IMR-90 (cell line): ENCODE data around the gene SMAD4. TPM values are rescaled to one million over a fixed set of nuclear protein-coding genes. Genes with fewer than 3 reads are reported as not detected.

ENCODE experiments used
- ATAC-seq: fragments of 200-7000 bp; cut with Tn5 transposase; 2 replicates; pipeline ENCODE4 v1.9.1; 2020; ENCODE audit warnings: low read depth, mild to moderate bottlenecking, moderate library complexity
- BruUV-seq: library from RNA; stranded (reverse); fragments of 400-500 nt; replicated peaks from 2 replicates; lab custom pipeline; 2021; lab: Mats Ljungman, UMichigan
- CTCF ChIA-PET: fragments of 300-600 bp; formaldehyde crosslinking; extraction: SDS; loops from one replicate; lab custom pipeline; 2021; ENCODE audit warnings: antibody characterized with exemption; lab: Yijun Ruan, JAX
- POLR2A ChIA-PET: fragments of 300-600 bp; sonication (Branson Sonifier 250); formaldehyde crosslinking; loops from one replicate; lab custom pipeline; 2022; ENCODE audit warnings: antibody characterized with exemption; ENCODE audit not compliant: unreplicated experiment; lab: Charles Lee
- DNase-seq: peaks from one replicate; pipeline ENCODE4 v3.0.0; 2013
- H2AFZ ChIP-seq: replicated peaks from 2 replicates; pipeline ENCODE3; 2013; ENCODE audit warnings: low read length, mild to moderate bottlenecking; ENCODE audit not compliant: poor library complexity
- H2AK5ac ChIP-seq: 2 replicates; pipeline ENCODE4 v1.6.1; 2013; ENCODE audit warnings: low read depth, low read length, inconsistent platforms
- H2AK9ac ChIP-seq: replicated peaks from 2 replicates; pipeline ENCODE3; 2013; ENCODE audit warnings: mild to moderate bottlenecking, low read depth, low read length, moderate library complexity; ENCODE audit not compliant: poor library complexity
- H2BK120ac ChIP-seq: 2 replicates; pipeline ENCODE4 v1.6.1; 2013; ENCODE audit warnings: low read depth, low read length, inconsistent platforms
- H2BK15ac ChIP-seq: 3 replicates; pipeline ENCODE4 v1.6.1; 2013; ENCODE audit warnings: low read depth, low read length, inconsistent platforms
- H2BK20ac ChIP-seq: 2 replicates; pipeline ENCODE4 v1.6.1; 2013; ENCODE audit warnings: low read depth, mild to moderate bottlenecking, inconsistent platforms, low read length, moderate library complexity
- H2BK5ac ChIP-seq: 2 replicates; pipeline ENCODE4 v1.6.1; 2013; ENCODE audit warnings: mild to moderate bottlenecking, low read depth, low read length, inconsistent platforms; ENCODE audit not compliant: poor library complexity, severe bottlenecking
- H3K14ac ChIP-seq: replicated peaks from 2 replicates; pipeline ENCODE4 v1.6.1; 2013; ENCODE audit warnings: low read depth, low read length, inconsistent platforms
- H3K18ac ChIP-seq: 2 replicates; pipeline ENCODE4 v1.6.1; 2013; ENCODE audit warnings: low read depth, low read length, control low read depth
- H3K23ac ChIP-seq: 2 replicates; pipeline ENCODE4 v1.6.1; 2013; ENCODE audit warnings: low read depth, low read length, inconsistent platforms
- H3K27ac ChIP-seq: 2 replicates; pipeline ENCODE4 v1.5.1; 2013; ENCODE audit warnings: mild to moderate bottlenecking, control low read depth, low read length; ENCODE audit not compliant: insufficient read depth
- H3K27me3 ChIP-seq: 2 replicates; pipeline ENCODE4 v1.6.1; 2013; ENCODE audit warnings: low read length; ENCODE audit not compliant: control insufficient read depth, insufficient read depth
- H3K36me3 ChIP-seq: 2 replicates; pipeline ENCODE4 v1.6.1; 2013; ENCODE audit warnings: low read length, mixed read lengths; ENCODE audit not compliant: control insufficient read depth, insufficient read depth
- H3K4ac ChIP-seq: 2 replicates; pipeline ENCODE4 v1.6.1; 2013; ENCODE audit warnings: low read depth, low read length, inconsistent platforms
- H3K4me1 ChIP-seq: 2 replicates; pipeline ENCODE4 v1.6.1; 2013; ENCODE audit warnings: low read length, mixed read lengths; ENCODE audit not compliant: control insufficient read depth, insufficient read depth
- H3K4me2 ChIP-seq: 2 replicates; pipeline ENCODE4 v1.6.1; 2013; ENCODE audit warnings: low read depth, mild to moderate bottlenecking, control low read depth, low read length, moderate library complexity
- H3K4me3 ChIP-seq: 2 replicates; pipeline ENCODE4 v1.5.1; 2013; ENCODE audit warnings: low read depth, mild to moderate bottlenecking, control low read depth, low read length, moderate library complexity; ENCODE audit not compliant: insufficient read depth
- H3K56ac ChIP-seq: 2 replicates; pipeline ENCODE4 v1.6.1; 2013; ENCODE audit warnings: low read length, inconsistent platforms; ENCODE audit not compliant: insufficient read depth; ENCODE audit errors: extremely low read depth
- H3K79me1 ChIP-seq, 2 experiments: 2 replicates each; pipeline ENCODE4 v1.6.1; 2013; ENCODE audit warnings: low read length in 2 of 2, inconsistent platforms in 1 of 2, low read depth in 1 of 2
- H3K9ac ChIP-seq: 2 replicates; pipeline ENCODE4 v1.6.1; 2013; ENCODE audit warnings: low read depth, low read length, control low read depth
- H3K9me1 ChIP-seq: 2 replicates; pipeline ENCODE4 v1.6.1; 2013; ENCODE audit warnings: low read length, inconsistent platforms; ENCODE audit not compliant: insufficient read depth
- H3K9me3 ChIP-seq: 2 replicates; pipeline ENCODE4 v1.6.1; 2013; ENCODE audit warnings: low read length; ENCODE audit not compliant: control insufficient read depth, insufficient read depth
- H4K20me1 ChIP-seq: 2 replicates; pipeline ENCODE4 v1.6.1; 2013; ENCODE audit warnings: low read length, inconsistent platforms; ENCODE audit not compliant: insufficient read depth
- H4K5ac ChIP-seq: 2 replicates; pipeline ENCODE4 v1.6.1; 2013; ENCODE audit warnings: mild to moderate bottlenecking, low read depth, low read length, control low read depth
- H4K8ac ChIP-seq, 2 experiments: 2 replicates each; pipeline ENCODE4 v1.6.1; 2013; ENCODE audit warnings: low read depth in 2 of 2, low read length in 2 of 2, control low read depth in 1 of 2, inconsistent platforms in 1 of 2
- H4K91ac ChIP-seq: 2 replicates; pipeline ENCODE4 v1.6.1; 2013; ENCODE audit warnings: low read depth, low read length, inconsistent platforms; ENCODE audit not compliant: insufficient read depth
- BHLHE40 ChIP-seq: fragments of 150-350 bp; IDR thresholded peaks from 2 replicates; pipeline ENCODE4 v1.6.1; 2016; ENCODE audit warnings: mild to moderate bottlenecking, low read depth, low read length
- CEBPB ChIP-seq: IDR thresholded peaks from 2 replicates; pipeline ENCODE4 v1.6.1; 2012; ENCODE audit warnings: low read depth, low read length, improper control_type of control experiment
- CHD1 ChIP-seq: IDR thresholded peaks from 2 replicates; pipeline ENCODE4 v1.6.1; 2012; ENCODE audit warnings: low read depth, low read length, improper control_type of control experiment
- CTCF ChIP-seq: conservative IDR thresholded peaks from 2 replicates; pipeline ENCODE4 v1.5.1; 2012; ENCODE audit warnings: mild to moderate bottlenecking, low read depth, low read length, improper control_type of control experiment
- FOS ChIP-seq: fragments of 150-350 bp; IDR thresholded peaks from 2 replicates; pipeline ENCODE4 v1.6.1; 2016; ENCODE audit warnings: low read depth, low read length
- MAFK ChIP-seq: IDR thresholded peaks from 2 replicates; pipeline ENCODE4 v1.6.1; 2012; ENCODE audit warnings: low read depth, low read length, improper control_type of control experiment
- MXI1 ChIP-seq: IDR thresholded peaks from 2 replicates; pipeline ENCODE4 v1.6.1; 2012; ENCODE audit warnings: low read depth, mild to moderate bottlenecking, low read length, moderate library complexity, borderline replicate concordance
- NFE2L2 ChIP-seq: fragments of 150-350 bp; IDR thresholded peaks from 2 replicates; pipeline ENCODE4 v1.6.1; 2016; ENCODE audit warnings: low read depth, mild to moderate bottlenecking, low read length
- POLR2A ChIP-seq: IDR thresholded peaks from 2 replicates; pipeline ENCODE4 v1.6.1; 2012; ENCODE audit warnings: mild to moderate bottlenecking, low read depth, low read length
- RAD21 ChIP-seq: IDR thresholded peaks from 2 replicates; pipeline ENCODE4 v1.6.1; 2012; ENCODE audit warnings: low read length, improper control_type of control experiment
- RCOR1 ChIP-seq: IDR thresholded peaks from 2 replicates; pipeline ENCODE4 v1.6.1; 2012; ENCODE audit warnings: mild to moderate bottlenecking, low read length, improper control_type of control experiment; ENCODE audit not compliant: insufficient replicate concordance
- RFX5 ChIP-seq: IDR thresholded peaks from 2 replicates; pipeline ENCODE4 v1.8.0; 2012; ENCODE audit warnings: low read depth, mild to moderate bottlenecking, low read length, moderate library complexity
- SMC3 ChIP-seq: fragments of 150-350 bp; IDR thresholded peaks from 2 replicates; pipeline ENCODE4 v1.6.1; 2016; ENCODE audit warnings: low read depth, mild to moderate bottlenecking, antibody characterized with exemption, low read length, moderate library complexity
- USF2 ChIP-seq: fragments of 150-350 bp; IDR thresholded peaks from 2 replicates; pipeline ENCODE4 v1.6.1; 2017; ENCODE audit warnings: mild to moderate bottlenecking, antibody characterized with exemption, low read length, low read depth
- WGBS, 2 experiments: methylation state at CpG; one replicate each; pipeline versions ENCODE4 v1.1.5 to v1.1.7; 2013; ENCODE audit warnings: missing lambda C conversion rate in 2 of 2; ENCODE audit not compliant: insufficient read length in 1 of 2; ENCODE audit errors: extremely low coverage in 2 of 2; 5-methylcytosine and 5-hydroxymethylcytosine counted together
- dilution Hi-C: fragments of 300-500 bp; cut with HindIII; formaldehyde crosslinking; loops from one replicate; pipeline ENCODE4 v1.14.3; 2018; ENCODE audit warnings: low sequenced_read_pairs; ENCODE audit not compliant: unreplicated experiment
- in situ Hi-C: fragments of 300-500 bp; cut with MboI; formaldehyde crosslinking; loops from 3 replicates; pipeline ENCODE4 v1.14.3; 2019; ENCODE audit warnings: low sequenced_read_pairs, inconsistent platforms, mixed read lengths
- intact Hi-C: fragments of 100-400 bp; cut with micrococcal nuclease; formaldehyde crosslinking; loops from 2 replicates; pipeline ENCODE4 v1.10.0; 2022
- polyA plus RNA-seq, 3 experiments: library from polyadenylated mRNA; depleted of rRNA; stranded (reverse); fragments of >200 nt; gene quantifications; 2 replicates each; pipeline ENCODE4 v1.2.3, GENCODE V29; 2012; ENCODE audit warnings: low replicate concordance in 1 of 3
- total RNA-seq: library from RNA; depleted of rRNA; stranded (reverse); fragments of >200 nt; gene quantifications from 2 replicates; pipeline ENCODE4 v1.2.3, GENCODE V29; 2012
- TF ChIP-seq, protein P1 (sequence below): fragments of 150-350 bp; IDR thresholded peaks from 2 replicates; pipeline ENCODE4 v1.6.1; 2016; ENCODE audit warnings: low read depth, mild to moderate bottlenecking, low read length, moderate library complexity, borderline replicate concordance

Gene SMAD4
- total and polyA plus RNA-seq, 2 of the 4 experiments (the other 2 are of a cell fraction): 57.6 to 145 TPM

DNA sequence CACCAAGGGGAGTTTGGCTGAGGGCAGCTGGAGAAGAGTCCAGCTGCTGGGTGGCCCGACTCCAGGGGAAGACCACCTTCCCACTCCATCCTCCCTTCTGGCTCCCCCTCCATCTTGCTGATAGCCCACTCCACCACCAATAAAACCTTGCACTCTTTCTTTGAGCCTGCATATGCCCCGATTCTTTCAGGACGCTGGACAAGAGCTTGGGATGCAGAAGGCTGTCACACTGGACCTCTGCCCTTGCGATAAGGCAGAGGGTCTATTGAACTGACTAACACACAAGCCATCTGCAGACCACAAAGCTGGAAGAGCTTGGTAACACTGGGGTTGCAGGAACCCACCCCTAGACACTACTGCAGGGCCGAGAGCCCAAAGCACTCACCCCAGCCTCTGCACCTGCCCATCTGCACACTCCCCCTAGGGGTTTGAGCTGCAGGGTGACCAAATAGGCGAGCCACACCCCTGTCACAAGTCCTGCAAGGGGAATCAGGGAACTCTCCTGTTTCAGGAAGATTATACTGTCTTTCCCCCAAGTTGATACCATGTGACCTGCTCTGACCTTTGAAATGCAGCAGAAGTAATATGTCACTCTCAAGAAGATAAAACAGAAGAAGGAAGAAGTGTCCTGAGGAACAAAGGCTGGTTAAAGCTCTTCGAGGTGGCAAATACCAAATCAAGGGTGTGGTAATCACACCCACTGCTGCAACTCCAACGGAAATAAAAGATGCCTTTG lies 70.5 kb downstream of the SMAD4 start:
- Histone ChIP-seq H4K91ac (no peak overlapping the region), H3K9me1 (no peaks in the 10 kb centered on the region), H2AK9ac (no peak overlapping the region), H3K4me1 (no peaks in the 10 kb centered on the region), H3K27ac (no peak overlapping the region), H2BK15ac (no peak overlapping the region), H3K36me3 (no peaks in the 10 kb centered on the region), H4K20me1 (no peaks in the 10 kb centered on the region), H2BK120ac (no peak overlapping the region), H3K9me3 (no peaks in the 10 kb centered on the region), H4K5ac (no peak overlapping the region), H3K18ac (no peak overlapping the region), H3K79me1 (no peaks in the 10 kb centered on the region), H2BK5ac (no peak overlapping the region), H3K27me3 (no peaks in the 10 kb centered on the region), H3K4me2 (no peak overlapping the region), H3K56ac (no peak overlapping the region), H3K4me3 (no peak overlapping the region), H3K9ac (no peak overlapping the region), H4K8ac (no peak overlapping the region), H2AFZ (no peak overlapping the region), H2AK5ac (no peak overlapping the region), H3K14ac (no peak overlapping the region), H3K4ac (no peak overlapping the region), H2BK20ac (no peak overlapping the region), H3K23ac (no peak overlapping the region)
- CTCF ChIA-PET: no interaction called here
- in situ Hi-C loops (loop anchor here (25.0 kb wide), 1 partner anchor 1587 kb away; no protein-coding TSS in a partner anchor), dilution Hi-C loops (no loop called here), intact Hi-C loops (no loop called here)
- POLR2A ChIA-PET: no interaction called here
- ATAC-seq: no peak
- no CpG with 5 or more reads among the region's 8 CpGs for WGBS, 2 experiments
- TF ChIP-seq SMC3 (no peak), RFX5 (no peak), BHLHE40 (no peak), MXI1 (no peak), NFE2L2 (no peak), RCOR1 (no peak), FOS (no peak), CEBPB (no peak), USF2 (no peak), RAD21 (no peak), CHD1 (no peak), CTCF (no peak), MAFK (no peak), POLR2A (no peak)
- TF ChIP-seq, protein P1, sequence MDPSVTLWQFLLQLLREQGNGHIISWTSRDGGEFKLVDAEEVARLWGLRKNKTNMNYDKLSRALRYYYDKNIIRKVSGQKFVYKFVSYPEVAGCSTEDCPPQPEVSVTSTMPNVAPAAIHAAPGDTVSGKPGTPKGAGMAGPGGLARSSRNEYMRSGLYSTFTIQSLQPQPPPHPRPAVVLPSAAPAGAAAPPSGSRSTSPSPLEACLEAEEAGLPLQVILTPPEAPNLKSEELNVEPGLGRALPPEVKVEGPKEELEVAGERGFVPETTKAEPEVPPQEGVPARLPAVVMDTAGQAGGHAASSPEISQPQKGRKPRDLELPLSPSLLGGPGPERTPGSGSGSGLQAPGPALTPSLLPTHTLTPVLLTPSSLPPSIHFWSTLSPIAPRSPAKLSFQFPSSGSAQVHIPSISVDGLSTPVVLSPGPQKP: no peak
- DNase-seq: no peak
- no TSS peak for BruUV-seq
